GM12878 (cell line): Measurements from ENCODE around the gene CSTPP1. TPM values are rescaled to one million over a fixed set of nuclear protein-coding genes. Genes with fewer than 3 reads are reported as not detected.

Experiments used
- ATAC-seq: fragments of 200-7000 bp; cut with Tn5 transposase; 3 replicates; pipeline ENCODE4 v1.9.1; 2020; ENCODE audit warnings: mild to moderate bottlenecking, moderate library complexity
- BruUV-seq: library from RNA; stranded (reverse); fragments of 400-500 nt; replicated peaks from 2 replicates; lab custom pipeline; 2021; lab: Mats Ljungman, UMichigan
- CTCF ChIA-PET: fragments of 300-600 bp; sonication (Branson Sonifier 250); formaldehyde crosslinking; extraction: SDS; loops from one replicate; lab custom pipeline; 2021; ENCODE audit warnings: inconsistent platforms; lab: Yijun Ruan, JAX
- POLR2A ChIA-PET: fragments of 350-600 bp; formaldehyde crosslinking; extraction: SDS; loops from one replicate; lab custom pipeline; 2021; ENCODE audit warnings: inconsistent platforms; lab: Charles Lee
- RAD21 ChIA-PET: fragments of 300-600 bp; sonication (Branson Sonifier 250); formaldehyde crosslinking; loops from one replicate; lab custom pipeline; 2023; ENCODE audit warnings: antibody characterized with exemption; ENCODE audit not compliant: unreplicated experiment; lab: Charles Lee
- SMC1A ChIA-PET: fragments of 300-600 bp; sonication (Branson Sonifier 250); formaldehyde crosslinking; loops from one replicate; lab custom pipeline; 2023; ENCODE audit not compliant: unreplicated experiment, uncharacterized antibody; lab: Charles Lee
- DNase-seq: peaks from one replicate; pipeline ENCODE4 v3.0.0-alpha.2; 2011; ENCODE audit warnings: low read depth, low spot score
- FAIRE-seq: peaks from 3 replicates; lab custom pipeline; 2011; peaks lifted over from hg19 to GRCh38; lab: Jason Lieb, UNC
- H2AFZ ChIP-seq: 2 replicates; pipeline ENCODE4 v1.6.0; 2011; ENCODE audit warnings: low read depth, low read length, control low read depth; ENCODE audit not compliant: control insufficient read depth
- H3K27ac ChIP-seq: 2 replicates; pipeline ENCODE4 v1.5.1; 2011; ENCODE audit warnings: control low read depth; ENCODE audit not compliant: control insufficient read depth, insufficient read depth
- H3K27me3 ChIP-seq, 2 experiments: replicated peaks in 1 of 2; 2 replicates each; pipeline versions ENCODE4 v1.6.0 to v1.6.1; 2011; ENCODE audit warnings: low read length in 1 of 2; ENCODE audit not compliant: control insufficient read depth in 2 of 2, insufficient read depth in 2 of 2
- H3K36me3 ChIP-seq, 2 experiments: 2 replicates each; pipeline ENCODE4 v1.5.1; 2011; ENCODE audit warnings: low read length in 1 of 2; ENCODE audit not compliant: control insufficient read depth in 2 of 2, insufficient read depth in 2 of 2
- H3K4me1 ChIP-seq: 2 replicates; pipeline ENCODE4 v1.6.1; 2011; ENCODE audit warnings: mild to moderate bottlenecking, low read length, moderate library complexity, mixed read lengths; ENCODE audit not compliant: control insufficient read depth, insufficient read depth
- H3K4me2 ChIP-seq: 2 replicates; pipeline ENCODE4 v1.6.0; 2011; ENCODE audit warnings: control low read depth; ENCODE audit not compliant: control insufficient read depth, insufficient read depth
- H3K4me3 ChIP-seq: fragments of 200-600 bp; sonication (generic); 2 replicates; pipeline ENCODE4 v1.5.1; 2016
- H3K79me2 ChIP-seq: 2 replicates; pipeline ENCODE4 v1.6.0; 2011; ENCODE audit warnings: low read length; ENCODE audit not compliant: control insufficient read depth, insufficient read depth
- H3K9ac ChIP-seq: 2 replicates; pipeline ENCODE4 v1.8.0; 2011; ENCODE audit warnings: low read length, control low read depth, mixed read lengths; ENCODE audit not compliant: control insufficient read depth, insufficient read depth
- H3K9me3 ChIP-seq: replicated peaks from 3 replicates; pipeline ENCODE4 v1.5.1; 2011; ENCODE audit warnings: mild to moderate bottlenecking, low read length; ENCODE audit not compliant: control insufficient read depth, insufficient read depth
- H4K20me1 ChIP-seq: 2 replicates; pipeline ENCODE4 v1.6.0; 2011; ENCODE audit not compliant: control insufficient read depth, insufficient read depth
- CEBPB ChIP-seq, 2 experiments: fragments of 150-350 bp in 1 of 2; IDR thresholded peaks; 2 replicates each; pipeline ENCODE4 v1.6.1; 2012 to 2014; ENCODE audit warnings: low read depth in 2 of 2, low read length in 2 of 2, borderline replicate concordance in 1 of 2, inconsistent platforms in 1 of 2
- CREM ChIP-seq: IDR thresholded peaks from 2 replicates; pipeline ENCODE4 v1.6.1; 2014; ENCODE audit warnings: antibody characterized with exemption, low read depth
- EED ChIP-seq: sonication (generic); IDR thresholded peaks from 2 replicates; pipeline ENCODE4 v1.6.1; 2016; ENCODE audit warnings: antibody characterized with exemption, low read depth
- ESRRA ChIP-seq: IDR thresholded peaks from 2 replicates; pipeline ENCODE4 v1.6.1; 2012; ENCODE audit warnings: mild to moderate bottlenecking, low read length, improper control_type of control experiment
- MXI1 ChIP-seq: fragments of 150-350 bp; IDR thresholded peaks from 2 replicates; pipeline ENCODE4 v1.6.1; 2011; ENCODE audit warnings: low read depth, mild to moderate bottlenecking, inconsistent platforms, low read length, improper control_type of control experiment
- NFXL1 ChIP-seq: fragments of 450-650 bp; IDR thresholded peaks from 2 replicates; pipeline ENCODE4 v1.6.1; 2017; ENCODE audit warnings: antibody characterized with exemption, mild to moderate bottlenecking, borderline replicate concordance
- NR2C1 ChIP-seq: fragments of 450-650 bp; IDR thresholded peaks from 2 replicates; pipeline ENCODE4 v1.6.1; 2017; ENCODE audit warnings: antibody characterized with exemption, mild to moderate bottlenecking, moderate library complexity
- RBBP5 ChIP-seq: fragments of 200-600 bp; sonication (generic); conservative IDR thresholded peaks from 2 replicates; pipeline ENCODE4 v1.6.1; 2016
- RUNX3 ChIP-seq: IDR thresholded peaks from 2 replicates; pipeline ENCODE4 v1.6.1; 2012; ENCODE audit warnings: low read length, inconsistent platforms
- SRF ChIP-seq, 2 experiments: IDR thresholded peaks; 2 replicates each; pipeline ENCODE4 v1.6.1; 2011; ENCODE audit warnings: low read depth in 2 of 2, low read length in 2 of 2, mild to moderate bottlenecking in 1 of 2, moderate library complexity in 1 of 2
- TARDBP ChIP-seq: IDR thresholded peaks from 2 replicates; pipeline ENCODE4 v1.6.1; 2016; ENCODE audit warnings: borderline replicate concordance
- TCF3 ChIP-seq: IDR thresholded peaks from 2 replicates; pipeline ENCODE4 v1.6.1; 2012; ENCODE audit warnings: low read depth, mild to moderate bottlenecking, low read length, borderline replicate concordance; ENCODE audit not compliant: insufficient read depth
- ZSCAN29 ChIP-seq: fragments of 450-650 bp; IDR thresholded peaks from 2 replicates; pipeline ENCODE4 v1.6.1; 2017; ENCODE audit warnings: mild to moderate bottlenecking, moderate library complexity
- WGBS: methylation state at CpG from one replicate; pipeline ENCODE4 v1.1.6; 2016; ENCODE audit warnings: low lambda C conversion rate; ENCODE audit not compliant: insufficient replicate concordance, insufficient coverage; ENCODE audit errors: missing lambda C conversion rate; 5-methylcytosine and 5-hydroxymethylcytosine counted together
- in situ Hi-C: fragments of 300-500 bp; cut with MboI; formaldehyde crosslinking; loops from 9 replicates; pipeline ENCODE4 v1.14.3; 2018; ENCODE audit warnings: mixed read lengths
- intact Hi-C: fragments of 100-400 bp; cut with micrococcal nuclease; formaldehyde crosslinking; loops from one replicate; pipeline ENCODE4 v1.14.2; 2022; ENCODE audit not compliant: unreplicated experiment
- polyA plus RNA-seq, 11 experiments: library from polyadenylated mRNA; depleted of rRNA in 4 of 11; unstranded in 6 of 11; stranded (reverse) in 5 of 11; fragments of >200 nt; fragmentation: Nextera tagmentation in 4 of 11; fragmentation: Illumina TruSeq in 1 of 11; extraction: Ambion mirVana in 4 of 11; extraction: Trizol in 1 of 11; gene quantifications; 1 replicate in 1 of 11; 2 replicates in 10 of 11; pipeline versions ENCODE4 v1.2.1 to v1.2.3, GENCODE V29; 2011 to 2016; ENCODE audit warnings: inconsistent platforms in 2 of 11, missing spikeins in 2 of 11, low read depth in 1 of 11
- total RNA-seq, 4 experiments: library from RNA; depleted of rRNA in 3 of 4; stranded (reverse); fragments of >200 nt in 3 of 4; fragmentation: Illumina TruSeq in 1 of 4; extraction: Trizol in 1 of 4; gene quantifications; 2 replicates each; pipeline versions ENCODE4 v1.2.1 to v1.2.3, GENCODE V29; 2013 to 2021
- TF ChIP-seq, protein P1 (sequence below): IDR thresholded peaks from 2 replicates; pipeline ENCODE4 v1.6.1; 2012; ENCODE audit warnings: improper control_type of control experiment, low read depth, low read length; ENCODE audit not compliant: insufficient replicate concordance
- TF ChIP-seq, protein P2 (sequence below): fragments of 450-650 bp; IDR thresholded peaks from 2 replicates; pipeline ENCODE4 v1.6.1; 2017; ENCODE audit warnings: mild to moderate bottlenecking, moderate library complexity

CSTPP1 gene
- total and polyA plus RNA-seq, 10 of the 15 experiments (the other 5 are each of a cell fraction or from before 2014, with no cell fraction given): 7.1 to 23.4 (median 17.5) TPM

DNA sequence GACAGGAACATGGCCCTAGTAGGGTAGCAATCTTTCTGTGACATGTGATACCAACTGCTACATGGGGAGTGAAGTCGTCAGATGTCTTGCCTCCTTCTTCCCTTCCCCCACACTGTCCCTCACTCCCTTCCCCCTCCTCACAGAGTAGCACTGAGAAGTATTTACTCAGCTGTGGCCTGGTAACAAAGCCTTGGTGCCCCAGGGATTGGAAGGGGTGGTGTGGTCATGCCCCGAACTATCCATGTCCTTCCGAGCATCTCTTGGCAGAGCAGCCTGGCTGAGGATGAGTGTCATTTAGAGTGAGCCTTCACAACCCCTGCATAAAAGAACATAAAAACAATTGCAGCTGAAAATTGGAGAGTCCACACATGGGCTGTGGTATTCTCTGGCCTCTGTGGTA lies 194.0 kb downstream of the CSTPP1 start (continued):
- TF ChIP-seq NR2C1 (no peak), TCF3 (no peak), SRF (IDR thresholded peaks at IDR 0.05; ENCODE audit: low read depth in 2 of 2, low read length in 2 of 2) (no peak), CEBPB (IDR thresholded peaks at IDR 0.05; ENCODE audit: borderline replicate concordance in 1 of 2, low read depth in 2 of 2, low read length in 2 of 2) (no peak), ESRRA (no peak), MXI1 (no peak), ZSCAN29 (no peak)

DNA sequence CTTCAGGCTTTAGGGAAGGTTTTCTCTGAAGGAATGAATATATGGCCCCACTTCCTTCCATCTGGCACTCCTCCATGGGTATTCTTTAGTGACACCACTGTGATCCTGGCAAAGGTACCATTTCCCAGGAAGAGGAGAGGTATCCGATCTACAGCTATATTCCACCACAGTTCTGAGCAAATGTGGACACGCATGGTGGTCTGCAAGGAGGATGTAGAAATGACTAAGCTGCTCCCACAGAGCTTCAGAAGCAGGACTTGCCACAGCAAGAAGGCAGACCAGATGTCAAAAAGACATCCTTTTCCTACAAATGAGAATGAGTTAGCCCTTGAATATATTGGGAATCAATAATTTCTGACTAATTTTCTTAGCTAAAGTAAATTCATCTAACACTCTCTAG lies 194.6 kb downstream of the CSTPP1 start:
- H4K20me1 ChIP-seq: no peaks in the 10 kb centered on the region
- in situ Hi-C loops: no loop called here
- H3K27ac ChIP-seq: no peak overlapping the region
- 0 out of 2 replicates have a peak overlapping the region, but pooled peaks have one; percentile 9 for H3K4me2 ChIP-seq
- H2AFZ ChIP-seq: no peak overlapping the region
- H3K9me3 ChIP-seq: no peaks in the 10 kb centered on the region
- FAIRE-seq (no peak), ATAC-seq (no peak), DNase-seq (no peak)
- SMC1A ChIA-PET: interaction anchor here (0.8 to 1.3 kb wide), 4 partner anchors 10 to 21 kb away, joined by 3 to 7 read pairs (median 4); no protein-coding TSS in a partner anchor
- no peak overlapping the region for H3K4me3 ChIP-seq
- BruUV-seq: no TSS peak
- 2% methylated on average over 2 of the region's 2 CpGs for WGBS
- H3K4me1 ChIP-seq: peaks cover 7% of the 10 kb centered on the region; the same call in 1 of the 2 replicates
- intact Hi-C loops: no loop called here
- H3K36me3 ChIP-seq: no peaks in the 10 kb centered on the region
- H3K9ac ChIP-seq: no peak overlapping the region
- CTCF ChIA-PET: interaction anchor here (0.9 to 1.7 kb wide), 5 partner anchors 9 to 149 kb away, joined by 4 to 6 read pairs (median 5); no protein-coding TSS in a partner anchor
- POLR2A ChIA-PET: interaction anchor here (0.6 kb wide), 1 partner anchor 436 kb away, joined by 3 read pairs; no protein-coding TSS in a partner anchor
- RAD21 ChIA-PET: interaction anchor here (0.6 to 2.1 kb wide), 3 partner anchors 15 to 110 kb away, joined by 3 to 6 read pairs (median 4); no protein-coding TSS in a partner anchor
- no peaks in the 10 kb centered on the region for H3K27me3 ChIP-seq
- H3K79me2 ChIP-seq: no peaks in the 10 kb centered on the region
- TF ChIP-seq, protein P1, sequence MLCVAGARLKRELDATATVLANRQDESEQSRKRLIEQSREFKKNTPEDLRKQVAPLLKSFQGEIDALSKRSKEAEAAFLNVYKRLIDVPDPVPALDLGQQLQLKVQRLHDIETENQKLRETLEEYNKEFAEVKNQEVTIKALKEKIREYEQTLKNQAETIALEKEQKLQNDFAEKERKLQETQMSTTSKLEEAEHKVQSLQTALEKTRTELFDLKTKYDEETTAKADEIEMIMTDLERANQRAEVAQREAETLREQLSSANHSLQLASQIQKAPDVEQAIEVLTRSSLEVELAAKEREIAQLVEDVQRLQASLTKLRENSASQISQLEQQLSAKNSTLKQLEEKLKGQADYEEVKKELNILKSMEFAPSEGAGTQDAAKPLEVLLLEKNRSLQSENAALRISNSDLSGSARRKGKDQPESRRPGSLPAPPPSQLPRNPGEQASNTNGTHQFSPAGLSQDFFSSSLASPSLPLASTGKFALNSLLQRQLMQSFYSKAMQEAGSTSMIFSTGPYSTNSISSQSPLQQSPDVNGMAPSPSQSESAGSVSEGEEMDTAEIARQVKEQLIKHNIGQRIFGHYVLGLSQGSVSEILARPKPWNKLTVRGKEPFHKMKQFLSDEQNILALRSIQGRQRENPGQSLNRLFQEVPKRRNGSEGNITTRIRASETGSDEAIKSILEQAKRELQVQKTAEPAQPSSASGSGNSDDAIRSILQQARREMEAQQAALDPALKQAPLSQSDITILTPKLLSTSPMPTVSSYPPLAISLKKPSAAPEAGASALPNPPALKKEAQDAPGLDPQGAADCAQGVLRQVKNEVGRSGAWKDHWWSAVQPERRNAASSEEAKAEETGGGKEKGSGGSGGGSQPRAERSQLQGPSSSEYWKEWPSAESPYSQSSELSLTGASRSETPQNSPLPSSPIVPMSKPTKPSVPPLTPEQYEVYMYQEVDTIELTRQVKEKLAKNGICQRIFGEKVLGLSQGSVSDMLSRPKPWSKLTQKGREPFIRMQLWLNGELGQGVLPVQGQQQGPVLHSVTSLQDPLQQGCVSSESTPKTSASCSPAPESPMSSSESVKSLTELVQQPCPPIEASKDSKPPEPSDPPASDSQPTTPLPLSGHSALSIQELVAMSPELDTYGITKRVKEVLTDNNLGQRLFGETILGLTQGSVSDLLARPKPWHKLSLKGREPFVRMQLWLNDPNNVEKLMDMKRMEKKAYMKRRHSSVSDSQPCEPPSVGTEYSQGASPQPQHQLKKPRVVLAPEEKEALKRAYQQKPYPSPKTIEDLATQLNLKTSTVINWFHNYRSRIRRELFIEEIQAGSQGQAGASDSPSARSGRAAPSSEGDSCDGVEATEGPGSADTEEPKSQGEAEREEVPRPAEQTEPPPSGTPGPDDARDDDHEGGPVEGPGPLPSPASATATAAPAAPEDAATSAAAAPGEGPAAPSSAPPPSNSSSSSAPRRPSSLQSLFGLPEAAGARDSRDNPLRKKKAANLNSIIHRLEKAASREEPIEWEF: no peak
- TF ChIP-seq CREM (peak; percentile 30; the same call in 1 of the 2 replicates), RUNX3 (peak; percentile 70), EED (peak; percentile 63; the same call in 1 of the 2 replicates), RBBP5 (no peak), NFXL1 (no peak), TARDBP (no peak)
- TF ChIP-seq, protein P2, sequence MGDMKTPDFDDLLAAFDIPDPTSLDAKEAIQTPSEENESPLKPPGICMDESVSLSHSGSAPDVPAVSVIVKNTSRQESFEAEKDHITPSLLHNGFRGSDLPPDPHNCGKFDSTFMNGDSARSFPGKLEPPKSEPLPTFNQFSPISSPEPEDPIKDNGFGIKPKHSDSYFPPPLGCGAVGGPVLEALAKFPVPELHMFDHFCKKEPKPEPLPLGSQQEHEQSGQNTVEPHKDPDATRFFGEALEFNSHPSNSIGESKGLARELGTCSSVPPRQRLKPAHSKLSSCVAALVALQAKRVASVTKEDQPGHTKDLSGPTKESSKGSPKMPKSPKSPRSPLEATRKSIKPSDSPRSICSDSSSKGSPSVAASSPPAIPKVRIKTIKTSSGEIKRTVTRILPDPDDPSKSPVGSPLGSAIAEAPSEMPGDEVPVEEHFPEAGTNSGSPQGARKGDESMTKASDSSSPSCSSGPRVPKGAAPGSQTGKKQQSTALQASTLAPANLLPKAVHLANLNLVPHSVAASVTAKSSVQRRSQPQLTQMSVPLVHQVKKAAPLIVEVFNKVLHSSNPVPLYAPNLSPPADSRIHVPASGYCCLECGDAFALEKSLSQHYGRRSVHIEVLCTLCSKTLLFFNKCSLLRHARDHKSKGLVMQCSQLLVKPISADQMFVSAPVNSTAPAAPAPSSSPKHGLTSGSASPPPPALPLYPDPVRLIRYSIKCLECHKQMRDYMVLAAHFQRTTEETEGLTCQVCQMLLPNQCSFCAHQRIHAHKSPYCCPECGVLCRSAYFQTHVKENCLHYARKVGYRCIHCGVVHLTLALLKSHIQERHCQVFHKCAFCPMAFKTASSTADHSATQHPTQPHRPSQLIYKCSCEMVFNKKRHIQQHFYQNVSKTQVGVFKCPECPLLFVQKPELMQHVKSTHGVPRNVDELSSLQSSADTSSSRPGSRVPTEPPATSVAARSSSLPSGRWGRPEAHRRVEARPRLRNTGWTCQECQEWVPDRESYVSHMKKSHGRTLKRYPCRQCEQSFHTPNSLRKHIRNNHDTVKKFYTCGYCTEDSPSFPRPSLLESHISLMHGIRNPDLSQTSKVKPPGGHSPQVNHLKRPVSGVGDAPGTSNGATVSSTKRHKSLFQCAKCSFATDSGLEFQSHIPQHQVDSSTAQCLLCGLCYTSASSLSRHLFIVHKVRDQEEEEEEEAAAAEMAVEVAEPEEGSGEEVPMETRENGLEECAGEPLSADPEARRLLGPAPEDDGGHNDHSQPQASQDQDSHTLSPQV: no peak
